WERI-Rb-1 (cell line): ENCODE results near the gene LRP1B.

Source experiments
- DNase-seq: peaks from one replicate; pipeline ENCODE4 v3.0.0-alpha.2; 2020
- H3K27ac ChIP-seq: fragments of 250-450 bp; sonication (Bioruptor Pico); 2 replicates; pipeline ENCODE4 v1.5.1; 2020; ENCODE audit warnings: mild to moderate bottlenecking, moderate library complexity
- H3K27me3 ChIP-seq: fragments of 250-450 bp; sonication (Bioruptor Pico); 2 replicates; pipeline ENCODE4 v1.5.1; 2021; ENCODE audit warnings: mild to moderate bottlenecking, low read depth, moderate library complexity; ENCODE audit not compliant: insufficient read depth, severe bottlenecking
- H3K36me3 ChIP-seq: fragments of 250-450 bp; sonication (Bioruptor Pico); 2 replicates; pipeline ENCODE4 v1.5.1; 2020; ENCODE audit warnings: mild to moderate bottlenecking, moderate library complexity
- H3K4me3 ChIP-seq: 2 replicates; pipeline ENCODE4 v1.5.1; 2011; ENCODE audit warnings: low read depth, mild to moderate bottlenecking, control low read depth, low read length
- H3K9me3 ChIP-seq: fragments of 250-450 bp; sonication (Bioruptor Pico); 2 replicates; pipeline ENCODE4 v1.5.1; 2021; ENCODE audit warnings: mild to moderate bottlenecking, moderate library complexity; ENCODE audit not compliant: severe bottlenecking
- TF ChIP-seq, protein P1 (sequence below): IDR thresholded peaks from 2 replicates; pipeline ENCODE4 v1.5.1; 2011; ENCODE audit warnings: low read depth, mild to moderate bottlenecking, control low read depth, inconsistent platforms, low read length

LRP1B gene

GRCh38 chr2:141381946-141382345 lies 748.9 kb downstream of the LRP1B start:
- Histone ChIP-seq H3K36me3 (no peaks in the 10 kb centered on the region), H3K9me3 (no peaks in the 10 kb centered on the region), H3K4me3 (no peak overlapping the region), H3K27ac (no peak overlapping the region), H3K27me3 (no peaks in the 10 kb centered on the region)
- TF ChIP-seq, protein P1, sequence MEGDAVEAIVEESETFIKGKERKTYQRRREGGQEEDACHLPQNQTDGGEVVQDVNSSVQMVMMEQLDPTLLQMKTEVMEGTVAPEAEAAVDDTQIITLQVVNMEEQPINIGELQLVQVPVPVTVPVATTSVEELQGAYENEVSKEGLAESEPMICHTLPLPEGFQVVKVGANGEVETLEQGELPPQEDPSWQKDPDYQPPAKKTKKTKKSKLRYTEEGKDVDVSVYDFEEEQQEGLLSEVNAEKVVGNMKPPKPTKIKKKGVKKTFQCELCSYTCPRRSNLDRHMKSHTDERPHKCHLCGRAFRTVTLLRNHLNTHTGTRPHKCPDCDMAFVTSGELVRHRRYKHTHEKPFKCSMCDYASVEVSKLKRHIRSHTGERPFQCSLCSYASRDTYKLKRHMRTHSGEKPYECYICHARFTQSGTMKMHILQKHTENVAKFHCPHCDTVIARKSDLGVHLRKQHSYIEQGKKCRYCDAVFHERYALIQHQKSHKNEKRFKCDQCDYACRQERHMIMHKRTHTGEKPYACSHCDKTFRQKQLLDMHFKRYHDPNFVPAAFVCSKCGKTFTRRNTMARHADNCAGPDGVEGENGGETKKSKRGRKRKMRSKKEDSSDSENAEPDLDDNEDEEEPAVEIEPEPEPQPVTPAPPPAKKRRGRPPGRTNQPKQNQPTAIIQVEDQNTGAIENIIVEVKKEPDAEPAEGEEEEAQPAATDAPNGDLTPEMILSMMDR = no peak
- DNase-seq = no peak

DNA sequence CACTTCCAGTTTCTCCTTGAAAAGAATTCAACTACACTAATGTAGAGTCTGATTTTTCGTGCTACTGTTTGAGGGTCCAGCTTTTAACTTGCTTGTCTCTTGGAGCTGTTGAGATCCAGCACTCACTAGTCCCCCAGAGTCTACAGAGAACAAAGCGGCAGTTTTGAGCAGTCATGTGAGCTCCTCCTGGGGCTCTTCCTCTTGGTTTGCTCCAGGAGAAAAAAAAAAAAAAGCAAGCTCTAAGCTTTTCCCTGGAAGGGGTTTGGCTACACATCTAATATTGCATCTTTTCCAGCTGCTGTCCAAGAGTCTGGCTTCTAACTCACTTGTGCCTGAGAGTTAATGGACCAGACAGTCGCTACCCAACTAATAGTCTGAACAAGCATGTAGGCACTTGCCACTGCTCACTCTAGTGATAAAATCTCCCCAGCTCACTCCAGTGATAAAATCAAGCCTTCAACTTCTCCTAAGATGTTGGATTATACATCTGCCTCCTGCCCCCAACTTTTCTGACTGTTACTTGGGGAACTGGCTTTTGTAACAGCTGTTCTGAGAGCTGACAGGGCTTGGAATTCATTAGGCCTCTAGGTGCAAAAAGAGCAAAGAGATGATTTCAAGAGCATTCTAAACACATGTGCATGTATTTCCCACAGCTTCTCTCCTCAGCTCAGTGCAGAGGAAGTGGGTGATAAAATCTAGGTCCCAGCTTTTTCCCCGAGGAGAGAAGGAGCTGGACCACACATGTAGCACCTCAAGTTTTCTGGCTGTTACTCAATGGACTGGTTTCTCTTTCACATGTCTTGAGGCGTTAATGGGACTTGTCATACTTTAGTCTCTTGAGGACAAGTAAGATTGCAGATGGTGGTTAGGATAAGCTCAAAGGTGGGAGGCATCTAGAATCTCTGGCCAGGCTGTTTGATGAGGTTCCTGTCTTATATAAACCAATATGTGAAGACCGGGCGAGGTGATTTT lies 750.5 kb downstream of the LRP1B start:
- H3K36me3 ChIP-seq = no peaks in the 10 kb centered on the region
- no peak overlapping the region for H3K27ac ChIP-seq
- TF ChIP-seq, protein P1 = no peak
- H3K4me3 ChIP-seq = no peak overlapping the region
- DNase-seq = no peak
- H3K27me3 ChIP-seq = no peaks in the 10 kb centered on the region
- no peaks in the 10 kb centered on the region for H3K9me3 ChIP-seq

DNA sequence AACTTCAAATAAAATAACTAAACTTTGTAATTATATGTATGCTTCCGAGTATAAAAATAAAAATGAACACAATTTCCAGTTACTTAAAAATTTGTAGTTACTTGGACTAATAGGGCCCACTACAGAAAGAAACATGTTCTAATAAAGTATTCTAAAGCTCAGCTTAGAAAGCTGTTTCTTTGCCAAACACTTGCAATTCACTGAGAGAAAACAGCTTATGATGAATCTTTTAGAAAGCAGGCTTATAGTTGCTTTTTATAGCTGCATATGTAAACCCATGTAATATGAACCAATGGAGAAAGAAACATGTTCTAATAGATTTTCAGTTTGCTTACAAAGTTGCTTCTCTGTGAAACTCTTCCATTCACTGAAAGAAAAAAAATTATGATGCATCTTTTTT lies 766.0 kb downstream of the LRP1B start:
- DNase-seq = no peak
- Histone ChIP-seq H3K4me3 (no peak overlapping the region), H3K9me3 (no peaks in the 10 kb centered on the region), H3K27me3 (no peaks in the 10 kb centered on the region), H3K27ac (no peak overlapping the region), H3K36me3 (no peaks in the 10 kb centered on the region)
- TF ChIP-seq, protein P1 = no peak

DNA sequence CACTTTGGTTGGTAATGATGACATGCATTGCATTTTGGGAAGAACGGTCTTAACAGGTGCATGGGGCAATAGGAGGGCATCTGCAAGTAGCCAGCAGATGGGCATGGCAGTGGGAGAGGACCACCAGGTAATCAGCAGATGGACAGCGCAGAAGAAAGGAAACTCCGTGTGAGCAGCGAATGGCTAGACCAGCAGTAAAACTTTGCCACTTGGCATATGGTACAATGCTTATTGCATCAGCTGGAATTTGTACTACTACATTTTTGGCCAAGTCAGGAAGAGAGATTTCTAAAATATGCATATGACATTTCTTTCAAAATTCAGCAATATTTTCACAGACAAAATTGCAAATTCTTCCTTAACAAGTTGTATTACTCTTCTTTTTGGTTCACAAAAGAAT lies 768.5 kb downstream of the LRP1B start:
- TF ChIP-seq, protein P1 = no peak

DNA sequence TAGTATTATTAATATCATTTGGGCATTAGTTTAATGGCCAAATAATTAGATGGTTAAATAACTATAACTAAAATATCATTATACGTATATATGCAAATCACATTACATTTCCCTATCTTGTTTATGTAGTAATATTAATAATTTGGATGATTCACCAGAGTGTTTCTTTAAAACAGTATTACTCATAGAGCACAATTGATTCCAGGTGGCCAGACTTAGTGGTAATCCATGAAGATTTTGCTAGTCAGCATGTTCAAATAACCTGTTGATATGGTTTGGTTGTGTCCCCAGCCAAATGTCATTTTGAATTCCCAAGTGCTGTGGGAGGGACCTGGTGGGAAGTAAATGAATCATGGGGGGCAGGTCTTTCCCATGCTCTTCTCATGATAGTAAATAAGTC lies 782.3 kb downstream of the LRP1B start:
- no peak overlapping the region for H3K27ac ChIP-seq
- H3K4me3 ChIP-seq = no peak overlapping the region
- TF ChIP-seq, protein P1 = no peak
- H3K9me3 ChIP-seq = no peaks in the 10 kb centered on the region
- no peak for DNase-seq
- no peaks in the 10 kb centered on the region for H3K36me3 ChIP-seq
- no peaks in the 10 kb centered on the region for H3K27me3 ChIP-seq

More for the DNA sequence above, 768.5 kb downstream of the LRP1B start:
- no peak overlapping the region for H3K4me3 ChIP-seq
- no peaks in the 10 kb centered on the region for H3K27me3 ChIP-seq
- H3K9me3 ChIP-seq = no peaks in the 10 kb centered on the region
- DNase-seq = no peak
- no peaks in the 10 kb centered on the region for H3K36me3 ChIP-seq
- H3K27ac ChIP-seq = no peak overlapping the region
